Fibroblast of gingiva (primary cell): ENCODE measurements around the gene LRGUK.

ENCODE experiments used
- DNase-seq: peaks from one replicate; pipeline ENCODE4 v3.0.0-alpha.2; 2011; ENCODE audit warnings: low read depth

Gene LRGUK

GRCh38 chr7:134302120-134302519 lies 175.0 kb downstream of the LRGUK start:
- DNase-seq = no peak

- DNase-seq = no peak
Observed at GRCh38 chr7:134307320-134307719, 180.2 kb downstream of the LRGUK start.

- no peak for DNase-seq
Observed at GRCh38 chr7:134308548-134308947, 181.4 kb downstream of the LRGUK start.

GRCh38 chr7:134311807-134312206 lies 184.7 kb downstream of the LRGUK start:
- no peak for DNase-seq

- DNase-seq = no peak
Observed at GRCh38 chr7:134312717-134313116, 185.6 kb downstream of the LRGUK start.

- DNase-seq = no peak
Observed at GRCh38 chr7:134313543-134313942, 186.4 kb downstream of the LRGUK start.
